ENCODE data around the gene FAM76B.
"Not testable (repeated sequence)": the region's sequence is repeated elsewhere in the genome, so short reads cannot be mapped to it uniquely, and the experiment has no call there.

FAM76B gene

DNA sequence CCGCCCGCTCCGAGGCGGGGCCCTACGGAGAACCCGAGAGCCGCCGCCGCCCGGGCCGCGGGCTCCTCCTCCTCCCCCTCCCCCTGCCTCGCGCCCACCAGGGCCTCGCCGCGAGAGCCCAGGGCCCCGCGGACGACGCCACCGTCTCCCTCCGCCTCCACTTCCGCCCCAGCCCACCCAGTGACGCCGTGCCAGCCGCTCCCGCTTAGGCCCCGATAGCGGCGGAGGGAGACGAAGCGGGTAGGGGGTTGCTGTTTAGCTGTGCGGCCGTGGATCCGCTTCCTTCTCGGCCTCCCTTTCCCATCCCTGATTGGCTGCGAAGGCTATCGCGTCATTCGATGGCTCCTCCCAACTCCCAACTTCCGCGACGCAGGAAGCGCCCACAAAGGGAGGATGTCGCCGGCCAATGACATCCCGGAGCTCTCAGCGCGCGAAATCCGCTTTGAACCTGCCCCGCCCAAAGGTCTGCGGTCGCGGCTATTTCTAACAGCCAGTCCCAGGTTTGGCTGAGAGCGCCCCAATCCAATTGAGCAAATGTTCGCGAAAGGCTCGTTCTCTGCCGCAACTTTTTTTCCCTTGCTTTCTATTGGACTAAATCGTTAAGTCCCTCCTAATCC lies at the start of gene FAM76B:
Gene FAM76B (minus strand): TSS at position 277 of the 617 bp plus-strand sequence. CDS start 304 bp downstream, outside the sequence.
- DNase-seq, result peak; percentile 99

GRCh38 chr11:95835768-95836488 lies 46.3 kb upstream of the FAM76B start:
- DNase-seq, result peak; percentile 72

DNA sequence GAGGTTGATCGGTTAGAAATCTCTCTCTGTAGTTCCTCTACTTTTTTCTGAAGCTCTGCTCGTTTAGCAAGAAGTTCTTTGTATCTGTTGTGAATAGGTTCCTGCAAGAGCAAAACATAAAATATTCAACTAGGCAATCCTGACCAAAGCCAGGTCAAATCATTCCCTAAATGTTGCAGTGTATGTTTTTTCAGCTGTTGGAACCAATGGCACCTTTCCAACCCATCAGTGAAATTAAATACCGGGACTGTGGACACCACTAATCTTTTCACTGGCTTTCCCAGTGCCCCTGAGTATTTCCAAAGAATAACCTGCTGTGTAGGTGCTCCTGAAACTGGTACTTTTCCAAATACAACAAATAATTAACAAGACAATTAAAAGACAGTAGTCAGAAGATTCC lies 45.8 kb upstream of the FAM76B start:
- DNase-seq, result peak; percentile 35

DNA sequence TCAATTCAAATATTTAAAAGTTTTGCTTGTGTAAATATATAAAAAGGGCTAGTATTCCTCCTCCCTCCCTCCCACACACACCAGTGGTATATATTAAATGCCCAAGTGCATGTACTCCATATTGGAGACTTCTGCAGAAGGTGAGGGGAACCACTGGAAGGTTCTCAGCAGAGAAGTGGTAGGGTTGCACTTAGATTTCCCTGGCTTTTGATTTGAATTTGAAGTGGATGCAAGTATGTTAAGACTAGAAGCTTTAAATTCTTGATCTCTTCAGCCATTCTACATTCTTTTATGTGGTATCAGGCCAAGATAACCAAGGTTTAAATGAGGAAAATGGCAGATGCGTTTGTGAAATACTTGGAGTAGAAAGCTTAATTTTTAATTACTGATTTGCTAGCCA lies 43.8 kb upstream of the FAM76B start:
- no peak for DNase-seq

DNA sequence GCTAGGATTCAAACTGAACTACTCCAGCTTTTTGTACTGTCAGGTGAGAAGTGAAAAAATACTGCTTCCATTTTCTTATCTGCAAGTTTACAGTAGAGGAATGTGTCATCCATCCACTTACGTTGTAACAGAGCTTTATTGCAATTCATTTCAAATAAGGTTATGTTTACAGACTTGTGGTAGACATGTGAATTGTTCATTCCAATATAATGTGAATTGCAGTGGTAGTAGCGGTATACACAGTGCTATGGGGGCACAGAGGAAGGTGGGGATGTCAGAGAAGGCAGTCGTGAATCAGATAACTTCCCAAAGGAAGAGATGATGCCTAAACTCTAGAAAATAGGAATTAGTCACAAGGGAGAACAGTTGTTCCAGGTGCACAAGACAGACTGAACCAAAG lies 43.2 kb upstream of the FAM76B start:
- DNase-seq, result no peak

DNA sequence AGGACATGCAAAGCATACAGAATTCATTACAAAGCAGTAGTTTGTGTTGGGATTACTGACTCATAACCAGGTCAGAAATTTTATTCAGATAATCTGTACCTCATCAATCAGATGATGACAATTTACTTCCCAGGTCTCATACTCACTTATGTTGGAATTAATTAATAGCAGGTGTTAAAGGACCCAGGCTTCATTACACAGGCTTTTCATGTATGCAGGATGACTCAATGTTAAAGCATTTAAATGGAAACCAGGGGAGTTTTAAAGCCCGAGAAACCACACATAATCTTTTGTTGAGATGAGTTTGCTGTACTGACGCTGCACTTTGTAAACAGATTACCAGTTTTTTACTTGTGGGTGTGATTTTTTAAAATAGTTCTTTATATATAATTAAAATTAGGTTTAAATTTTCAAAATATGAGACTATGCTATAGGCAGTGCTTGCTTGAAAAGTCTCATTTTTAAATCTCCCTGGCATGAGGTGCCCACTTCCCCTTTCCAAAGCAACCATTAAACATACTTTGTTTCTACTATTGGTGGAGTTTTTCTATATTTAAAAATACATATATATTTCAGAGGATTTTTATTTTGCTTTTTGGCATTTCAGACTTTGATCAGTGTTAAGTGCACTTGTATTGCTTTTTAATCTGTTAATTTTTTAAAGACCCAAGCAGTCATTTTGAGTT lies 41.8 kb upstream of the FAM76B start:
- no peak for DNase-seq

DNA sequence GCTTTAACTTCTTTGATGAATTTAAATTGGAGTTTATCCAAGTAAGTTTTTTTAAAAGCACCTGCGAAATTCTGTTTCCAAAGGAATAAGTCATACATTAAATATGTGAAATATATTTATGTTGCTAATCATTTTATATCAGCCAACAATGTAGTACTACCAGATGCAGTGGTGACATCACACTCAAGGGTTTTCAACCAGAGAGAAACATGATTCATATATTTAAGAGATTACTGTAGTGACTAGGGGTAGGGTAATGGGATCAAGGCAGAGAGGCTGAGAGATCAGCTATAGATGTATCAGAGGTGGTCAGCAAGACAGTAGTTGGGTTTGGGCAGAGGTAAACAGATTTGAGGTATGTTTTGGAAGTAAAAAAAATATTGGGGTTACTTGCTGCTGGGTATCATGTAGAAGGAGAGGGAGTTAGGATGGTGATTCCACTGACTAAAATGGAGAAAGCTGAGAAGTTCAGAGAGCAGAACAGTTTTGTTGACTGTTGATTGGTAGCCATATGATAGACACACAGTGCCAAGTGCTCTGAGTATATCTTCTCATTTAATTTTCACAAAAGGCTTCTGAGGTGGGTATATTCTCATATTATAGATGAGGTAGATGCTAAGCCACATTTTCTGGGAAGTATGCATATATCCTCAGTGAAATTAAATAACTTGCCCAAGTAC lies 40.1 kb upstream of the FAM76B start:
- no peak for DNase-seq

GRCh38 chr11:95827696-95828095 lies 38.1 kb upstream of the FAM76B start:
- DNase-seq, result no peak

GRCh38 chr11:95821640-95822039 lies 32.1 kb upstream of the FAM76B start:
- no peak for DNase-seq

DNA sequence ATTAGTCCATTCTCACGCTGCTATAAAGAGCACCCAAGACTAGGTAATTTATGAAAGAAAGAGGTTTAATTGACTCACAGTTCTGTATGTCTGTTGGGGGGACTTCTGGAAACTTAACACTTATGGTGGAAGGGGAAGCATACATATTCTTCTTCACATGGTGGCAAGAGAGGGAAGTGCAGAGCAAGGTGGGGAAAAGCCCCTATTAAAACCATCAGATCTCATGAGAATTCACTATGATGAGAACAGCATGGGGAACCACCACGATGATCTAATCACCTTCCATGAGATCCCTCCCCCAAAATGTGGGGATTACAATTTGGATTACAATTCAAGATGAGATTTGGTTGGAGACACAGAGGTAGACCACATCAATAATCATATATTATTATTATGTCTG lies 26.5 kb upstream of the FAM76B start:
- DNase-seq, result no peak

DNA sequence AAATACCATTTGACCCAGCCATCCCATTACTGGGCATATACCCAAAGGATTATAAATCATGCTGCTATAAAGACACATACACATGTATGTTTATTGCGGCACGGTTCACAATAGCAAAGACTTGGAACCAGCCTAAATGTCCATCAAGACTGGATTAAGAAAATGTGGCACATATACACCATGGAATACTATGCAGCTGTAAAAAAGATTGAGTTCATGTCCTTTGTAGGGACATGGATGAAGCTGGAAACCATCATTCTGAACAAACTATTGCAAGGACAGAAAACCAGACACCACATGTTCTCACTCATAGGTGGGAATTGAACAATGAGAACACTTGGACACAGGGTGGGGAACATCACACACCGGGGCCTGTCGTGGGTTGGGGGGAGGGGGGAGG lies 21.5 kb upstream of the FAM76B start:
- not testable (repeated sequence) for DNase-seq

- not testable (repeated sequence) for DNase-seq
These were observed 16.9 kb upstream of the FAM76B start for GRCh38 chr11:95806464-95806863.

DNA sequence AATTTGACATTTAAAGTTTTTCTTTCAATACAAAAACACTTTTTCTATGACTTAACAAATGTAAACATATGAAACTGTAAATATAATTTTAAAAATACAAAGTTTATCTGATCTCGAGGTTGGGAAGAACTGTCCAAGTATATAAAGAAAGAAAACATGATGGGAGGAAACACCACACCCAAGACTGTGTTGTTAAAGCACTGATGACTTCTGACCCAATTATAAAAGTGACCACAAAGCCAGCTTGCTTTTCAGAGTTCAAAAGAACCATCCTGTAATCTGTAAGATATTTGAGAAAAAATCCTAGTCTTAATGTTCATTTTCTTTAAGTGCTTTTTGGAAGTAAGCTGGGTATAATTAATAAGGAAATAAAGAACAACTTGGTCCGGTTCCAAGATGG lies 16.3 kb upstream of the FAM76B start:
- DNase-seq, result no peak

DNA sequence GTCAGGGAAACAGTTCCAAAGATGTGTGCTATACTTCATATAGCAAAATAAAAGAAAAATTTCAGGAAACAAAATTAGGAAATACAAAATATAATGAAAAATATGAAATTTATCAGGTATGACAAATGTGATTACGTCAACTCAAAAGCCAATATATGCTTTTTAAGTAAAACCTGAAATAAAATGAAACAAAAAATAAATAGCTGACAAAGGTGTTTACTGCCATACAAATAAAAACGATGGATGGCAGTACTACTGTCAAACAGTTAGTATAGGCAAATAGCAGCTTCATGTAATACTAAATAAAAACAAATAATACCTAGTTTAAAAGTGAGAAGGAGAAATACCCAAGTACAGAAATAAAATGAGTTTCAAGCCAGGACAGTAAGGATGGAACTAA lies 14.4 kb upstream of the FAM76B start:
- no peak for DNase-seq

DNA sequence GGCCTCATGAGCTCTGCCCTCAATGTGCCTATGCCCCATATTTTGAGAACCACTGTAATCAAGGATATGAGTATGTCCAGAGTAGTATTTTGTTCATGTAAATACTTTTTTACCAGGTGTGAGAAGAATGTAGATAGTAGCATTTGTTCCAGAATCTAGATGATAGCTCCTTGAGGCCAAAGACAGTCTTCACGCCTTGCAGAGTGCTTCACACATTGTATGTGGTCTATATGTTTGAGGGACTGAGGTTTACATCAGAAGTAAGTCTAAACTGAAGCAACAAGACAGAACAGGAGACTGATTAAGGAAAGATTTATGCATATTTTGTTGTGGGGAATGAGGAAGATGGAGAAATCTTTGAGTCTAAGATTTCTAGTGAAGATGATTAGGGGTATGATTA lies 13.2 kb upstream of the FAM76B start:
- DNase-seq, result no peak

- DNase-seq, result no peak
These were observed 10.9 kb upstream of the FAM76B start for GRCh38 chr11:95800438-95800837.

DNA sequence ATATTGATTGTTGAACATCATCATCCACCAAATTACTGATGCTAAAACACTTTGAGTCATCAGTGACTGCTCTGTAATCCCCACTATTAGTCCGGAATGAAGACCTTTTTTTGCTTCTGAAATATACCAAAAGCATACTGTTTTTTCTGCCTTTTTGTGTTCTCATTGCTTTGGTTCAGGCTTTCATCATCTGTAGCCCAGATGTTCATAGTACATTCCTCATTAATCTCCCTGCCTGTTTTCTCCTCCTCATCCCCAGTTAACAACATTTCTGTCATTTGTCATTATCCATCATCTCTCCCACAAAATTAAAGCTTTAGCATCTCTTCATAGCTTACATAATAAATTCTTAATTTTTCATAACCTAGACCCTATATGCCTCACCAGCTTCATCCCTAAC lies 10.0 kb upstream of the FAM76B start:
- no peak for DNase-seq

- DNase-seq, result no peak
These were observed 6.9 kb upstream of the FAM76B start for GRCh38 chr11:95796501-95796900.

GRCh38 chr11:95795627-95796295 lies 6.2 kb upstream of the FAM76B start:
- no peak for DNase-seq

DNA sequence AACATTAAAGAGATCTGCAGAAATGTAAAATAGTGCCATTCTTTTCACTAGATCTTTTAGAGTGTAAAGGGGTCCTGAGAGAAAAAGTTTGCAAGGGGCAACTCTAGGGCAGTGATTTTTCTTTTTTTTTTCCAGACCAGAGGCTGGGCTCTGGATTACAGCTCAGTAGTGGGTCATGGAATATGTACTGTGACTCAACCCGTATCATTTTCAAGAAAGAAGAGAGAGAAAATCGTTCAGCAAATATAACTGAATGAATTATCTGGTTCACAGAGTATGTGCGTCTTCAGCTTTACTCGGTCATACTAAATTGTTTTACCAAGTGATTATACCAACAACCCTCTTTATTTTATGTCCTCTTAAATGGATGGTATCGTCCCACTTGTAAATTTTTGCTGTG lies 4.5 kb upstream of the FAM76B start:
- no peak for DNase-seq

DNA sequence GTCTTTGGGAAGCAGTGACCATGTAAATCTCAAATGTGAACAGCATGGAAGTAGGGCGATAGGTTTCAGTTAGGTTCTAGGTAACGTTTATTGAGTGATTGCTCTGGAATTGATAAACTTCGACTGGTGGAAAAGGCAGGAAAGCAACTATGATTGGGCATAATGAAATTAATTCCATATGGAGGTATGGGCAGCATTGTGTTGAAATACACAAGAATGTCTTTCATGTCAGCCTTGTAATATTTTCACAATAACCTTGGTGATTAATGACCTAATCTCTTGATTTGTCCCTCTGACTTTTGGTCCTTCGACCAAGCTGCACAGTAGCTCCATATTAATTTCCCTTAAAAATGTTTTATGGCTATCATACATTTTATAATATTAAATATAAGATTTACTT lies 3.5 kb upstream of the FAM76B start:
- no peak for DNase-seq

GRCh38 chr11:95792700-95793099 lies 3.1 kb upstream of the FAM76B start:
- no peak for DNase-seq

DNA sequence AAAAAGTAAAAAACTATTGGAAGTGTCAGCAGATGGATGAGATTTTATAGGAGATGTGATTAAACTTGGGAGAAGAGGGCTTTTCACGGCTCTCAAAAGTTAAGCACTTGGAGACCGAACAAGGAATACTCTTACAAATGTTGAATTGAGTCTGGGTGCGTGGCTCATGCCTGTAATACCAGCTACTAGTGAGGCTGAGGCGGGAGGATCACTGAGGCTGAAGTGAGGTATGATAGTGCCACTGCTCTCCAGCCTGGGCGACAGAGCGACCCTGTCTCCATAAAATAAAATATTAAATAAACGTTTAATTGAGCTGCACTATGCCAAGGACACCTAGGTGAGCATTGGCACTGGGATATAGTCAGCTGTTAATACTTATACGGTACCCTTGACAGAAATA lies 2.6 kb upstream of the FAM76B start:
- DNase-seq, result no peak

All from NCI-H345 (cell line).